Stimulated activated CD8-positive, alpha-beta memory T cell treated with anti-CD3 and anti-CD28 coated beads, Interleukin-12 subunit alpha, Interleukin-12 subunit beta, amount 100 ng/mL, for 24 hours (primary cell): ENCODE measurements around the gene NMBR.
"Not testable (repeated sequence)": the region's sequence is repeated elsewhere in the genome, so short reads cannot be mapped to it uniquely, and the experiment has no call there.

Source experiments
- DNase-seq: peaks from one replicate; pipeline ENCODE4 v3.0.0-alpha.2; 2020; ENCODE audit errors: extremely low read depth

Gene NMBR

GRCh38 chr6:142058551-142059290, 88.2 kb downstream of the NMBR start:
- DNase-seq, result no peak

- DNase-seq, result no peak
These were observed 91.7 kb downstream of the NMBR start for GRCh38 chr6:142055219-142055618.

GRCh38 chr6:142051404-142051803, 95.5 kb downstream of the NMBR start:
- DNase-seq, result no peak

GRCh38 chr6:142048593-142048980, 98.3 kb downstream of the NMBR start:
- DNase-seq, result no peak

GRCh38 chr6:142047934-142048592, 98.9 kb downstream of the NMBR start:
- no peak for DNase-seq

- DNase-seq, result no peak
These were observed 101.3 kb downstream of the NMBR start for GRCh38 chr6:142045380-142046278.

- no peak for DNase-seq
These were observed 111.0 kb downstream of the NMBR start for GRCh38 chr6:142035890-142036289.

- DNase-seq, result no peak
These were observed 115.9 kb downstream of the NMBR start for GRCh38 chr6:142031035-142031434.

- DNase-seq, result no peak
These were observed 116.8 kb downstream of the NMBR start for GRCh38 chr6:142030115-142030619.

- no peak for DNase-seq
These were observed 118.4 kb downstream of the NMBR start for GRCh38 chr6:142028527-142028926.

GRCh38 chr6:142027804-142028203, 119.1 kb downstream of the NMBR start:
- not testable (repeated sequence) for DNase-seq

- no peak for DNase-seq
These were observed 119.8 kb downstream of the NMBR start for GRCh38 chr6:142027074-142027473.

GRCh38 chr6:142026471-142026870, 120.5 kb downstream of the NMBR start:
- DNase-seq, result no peak
